NCI-H2081 treated with DMSO at 0.1 percent for 48 hours (cell line): ENCODE data around the gene TOMM70.
A peak's percentile ranks its signal among the peaks of the same experiment; 100 is the strongest.

ENCODE experiments used
- DNase-seq: peaks from one replicate; lab custom pipeline; 2025; lab: John Stamatoyannopoulos, UW

Gene TOMM70

GRCh38 chr3:100325827-100326226 is 75.1 kb downstream of the TOMM70 start:
- no peak for DNase-seq

GRCh38 chr3:100324044-100324443 is 76.8 kb downstream of the TOMM70 start:
- no peak for DNase-seq

DNA sequence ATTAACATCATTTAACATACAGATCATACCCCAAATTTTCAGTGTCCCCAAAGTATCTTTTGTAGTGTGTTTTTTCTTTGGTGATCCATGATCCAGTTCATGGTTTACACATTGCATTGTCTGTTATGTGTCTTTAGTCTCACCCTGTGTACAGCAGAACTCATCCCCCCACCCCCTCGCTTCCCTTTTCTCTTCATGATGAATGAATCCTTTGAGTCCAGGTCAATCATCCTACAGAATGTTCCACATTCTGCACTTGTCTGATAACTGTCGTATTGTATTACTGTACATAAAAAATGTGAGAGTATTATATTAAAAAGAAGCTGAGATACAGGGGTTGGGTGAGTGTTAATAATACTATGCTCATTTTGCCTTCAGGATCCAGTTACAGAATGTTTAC is 80.9 kb downstream of the TOMM70 start:
- no peak for DNase-seq

- DNase-seq = no peak
Observed at GRCh38 chr3:100317912-100318311, 83.0 kb downstream of the TOMM70 start.

- DNase-seq = peak; percentile 14
Observed at GRCh38 chr3:100316641-100317069, 84.2 kb downstream of the TOMM70 start.
